ENCODE results near the gene RHBDL1.
A peak's percentile ranks its signal among the peaks of the same experiment; 100 is the strongest.

Gene RHBDL1

GRCh38 chr16:637081-638018, 38.1 kb upstream of the RHBDL1 start:
- peak; percentile 79 for DNase-seq

- no peak for DNase-seq
These were observed 37.4 kb upstream of the RHBDL1 start for GRCh38 chr16:638034-638543.

GRCh38 chr16:638836-639235, 36.6 kb upstream of the RHBDL1 start:
- DNase-seq, result no peak

- DNase-seq, result no peak
These were observed 34.9 kb upstream of the RHBDL1 start for GRCh38 chr16:640614-641013.

- DNase-seq, result peak; percentile 38
These were observed 33.9 kb upstream of the RHBDL1 start, which contains the start of gene MCRIP2 for GRCh38 chr16:641326-642188. TSS of gene MCRIP2 (plus strand) at chr16:641828. CDS start at chr16:641992, 164 bp downstream.

- DNase-seq, result no peak
These were observed 33.1 kb upstream of the RHBDL1 start for GRCh38 chr16:642189-643049.

- DNase-seq, result no peak
These were observed 32.5 kb upstream of the RHBDL1 start for GRCh38 chr16:643050-643368.

GRCh38 chr16:644556-644955, 30.9 kb upstream of the RHBDL1 start:
- DNase-seq, result no peak

- no peak for DNase-seq
These were observed 29.4 kb upstream of the RHBDL1 start for GRCh38 chr16:645852-646678.

GRCh38 chr16:646679-647172, 28.7 kb upstream of the RHBDL1 start:
- DNase-seq, result no peak

GRCh38 chr16:647173-647902, 28.1 kb upstream of the RHBDL1 start:
- DNase-seq, result no peak

GRCh38 chr16:648071-648780, 27.2 kb upstream of the RHBDL1 start:
- DNase-seq, result no peak

GRCh38 chr16:648781-649589, 26.5 kb upstream of the RHBDL1 start, which contains the start of gene WDR90:
TSS of gene WDR90 (plus strand) at chr16:649365. CDS start at chr16:649417, 52 bp downstream.
- peak; percentile 95 for DNase-seq

GRCh38 chr16:649631-650030, 25.8 kb upstream of the RHBDL1 start:
- DNase-seq, result no peak

- no peak for DNase-seq
These were observed 23.6 kb upstream of the RHBDL1 start for GRCh38 chr16:651844-652243.

- DNase-seq, result no peak
These were observed 22.8 kb upstream of the RHBDL1 start for GRCh38 chr16:652454-653305.

GRCh38 chr16:654034-654433, 21.4 kb upstream of the RHBDL1 start:
- DNase-seq, result no peak

GRCh38 chr16:657487-657886, 18.0 kb upstream of the RHBDL1 start:
- DNase-seq, result no peak

Measured in effector CD4-positive, alpha-beta T cell (primary cell).